Stimulated activated CD8-positive, alpha-beta memory T cell treated with anti-CD3 and anti-CD28 coated beads, Interleukin-15, amount 100 ng/mL, for 4 hours (primary cell): ENCODE results near the gene CDH15.
A peak's percentile ranks its signal among the peaks of the same experiment; 100 is the strongest.

Experiments used
- DNase-seq, 2 donors: peaks; one replicate each; pipeline ENCODE4 v3.0.0-alpha.2; 2020; ENCODE audit warnings: low read depth in 2 of 2

The CDH15 gene

GRCh38 chr16:89199241-89200123 lies 27.9 kb downstream of the CDH15 start:
- DNase-seq: no peak

GRCh38 chr16:89200124-89200849 lies 28.7 kb downstream of the CDH15 start, which contains the start of gene SLC22A31:
Gene SLC22A31, minus strand, starts transcription at chr16:89200537. Its CDS starts 36 bp downstream, at chr16:89200501.
- no peak for DNase-seq

GRCh38 chr16:89200850-89201411 lies 29.4 kb downstream of the CDH15 start:
- no peak for DNase-seq

- DNase-seq: peak; percentile 46 to 48
These were observed 30.2 kb downstream of the CDH15 start for GRCh38 chr16:89201439-89202377.

- DNase-seq: no peak
These were observed 31.1 kb downstream of the CDH15 start for GRCh38 chr16:89202422-89203215.

- DNase-seq: no peak
These were observed 36.4 kb downstream of the CDH15 start for GRCh38 chr16:89207993-89208392.

- DNase-seq: no peak
These were observed 38.0 kb downstream of the CDH15 start for GRCh38 chr16:89209522-89210044.

GRCh38 chr16:89210165-89210903 lies 38.8 kb downstream of the CDH15 start:
- no peak for DNase-seq

- DNase-seq: no peak
These were observed 39.5 kb downstream of the CDH15 start for GRCh38 chr16:89210904-89211515.

- DNase-seq: peak; percentile 68 to 83
These were observed 45.0 kb downstream of the CDH15 start for GRCh38 chr16:89216315-89217137.

GRCh38 chr16:89217138-89217387 lies 45.5 kb downstream of the CDH15 start:
- DNase-seq: no peak

- peak; percentile 58 to 66 for DNase-seq
These were observed 46.0 kb downstream of the CDH15 start, which contains the start of gene ZNF778 for GRCh38 chr16:89217388-89218191. Gene ZNF778, plus strand, starts transcription at chr16:89217703. Its CDS starts 3,425 bp downstream, at chr16:89221128.

GRCh38 chr16:89219365-89219764 lies 47.8 kb downstream of the CDH15 start:
- DNase-seq: no peak

- DNase-seq: no peak
These were observed 50.1 kb downstream of the CDH15 start for GRCh38 chr16:89221604-89222003.

- DNase-seq: no peak
These were observed 51.4 kb downstream of the CDH15 start for GRCh38 chr16:89222931-89223330.

GRCh38 chr16:89224665-89225064 lies 53.1 kb downstream of the CDH15 start:
- DNase-seq: no peak

- DNase-seq: no peak
These were observed 58.7 kb downstream of the CDH15 start for GRCh38 chr16:89230255-89230654.

GRCh38 chr16:89232107-89232506 lies 60.6 kb downstream of the CDH15 start:
- DNase-seq: no peak
